Measurements from ENCODE around the gene OTX2.

OTX2 gene

DNA sequence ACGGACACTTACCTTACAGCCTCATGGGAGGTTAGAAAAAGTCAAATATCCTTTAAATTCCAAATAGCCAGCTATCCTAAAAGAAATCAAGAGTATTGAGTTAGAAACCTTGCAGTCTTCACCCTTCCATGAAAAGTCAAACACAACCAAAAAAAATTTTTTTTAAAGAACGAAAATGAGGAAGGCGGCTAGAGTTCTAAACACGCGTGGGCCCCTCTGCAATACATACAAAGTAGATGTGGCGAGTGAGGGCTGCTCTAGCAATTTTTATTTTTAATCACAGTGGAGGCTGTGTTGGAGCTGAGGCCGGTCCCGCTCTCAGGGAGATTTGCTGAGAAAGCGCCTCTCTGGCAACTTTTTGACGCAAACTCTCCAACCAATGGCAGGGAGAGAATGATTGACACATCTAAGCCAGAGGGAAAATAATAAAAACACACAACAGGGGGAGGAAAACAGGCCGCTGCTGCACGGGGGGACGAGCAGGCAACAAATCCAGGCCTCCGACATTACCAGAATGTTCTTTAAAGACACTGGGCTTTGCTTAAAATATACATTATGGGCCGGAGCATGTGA is at the start of gene OTX2:
Gene OTX2, minus strand, starts transcription at position 333 of the 573 bp plus-strand sequence. CDS start 5,023 bp downstream, outside the sequence.
- DNase-seq (ENCODE audit: low spot score): no peak

DNA sequence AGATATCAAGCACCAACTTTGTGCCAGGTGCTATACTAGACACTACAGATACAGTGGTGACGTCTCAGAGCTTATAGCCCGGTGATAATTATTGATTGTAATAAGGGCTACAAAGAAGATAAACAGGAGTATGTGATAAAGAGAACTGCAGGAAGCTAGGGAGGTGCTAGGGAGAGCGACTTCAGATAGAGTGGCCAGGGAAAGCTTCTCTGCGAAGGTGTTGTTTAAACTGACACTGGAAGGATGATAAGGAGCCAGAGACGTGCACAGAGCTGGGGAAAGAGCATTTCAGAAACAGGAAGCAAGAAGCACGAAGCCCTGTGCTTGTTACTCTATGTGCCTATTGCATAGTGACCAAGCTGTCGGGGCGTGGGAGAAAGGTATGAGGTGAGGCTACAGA is 48.1 kb upstream of the OTX2 start:
- peak; percentile 15 for DNase-seq (ENCODE audit: low spot score)

- no peak for DNase-seq (ENCODE audit: low spot score)
Measured at GRCh38 chr14:56857216-56857615, 46.9 kb upstream of the OTX2 start.

GRCh38 chr14:56855891-56856461 is 45.7 kb upstream of the OTX2 start:
- peak; percentile 77 for DNase-seq (ENCODE audit: low spot score)

GRCh38 chr14:56854325-56854724 is 44.0 kb upstream of the OTX2 start:
- no peak for DNase-seq (ENCODE audit: low spot score)

- peak; percentile 61 for DNase-seq (ENCODE audit: low spot score)
Measured at GRCh38 chr14:56846970-56847930, 37.0 kb upstream of the OTX2 start.

GRCh38 chr14:56844406-56845002 is 34.2 kb upstream of the OTX2 start:
- DNase-seq (ENCODE audit: low spot score): no peak

- no peak for DNase-seq (ENCODE audit: low spot score)
Measured at GRCh38 chr14:56841611-56842010, 31.3 kb upstream of the OTX2 start.

DNA sequence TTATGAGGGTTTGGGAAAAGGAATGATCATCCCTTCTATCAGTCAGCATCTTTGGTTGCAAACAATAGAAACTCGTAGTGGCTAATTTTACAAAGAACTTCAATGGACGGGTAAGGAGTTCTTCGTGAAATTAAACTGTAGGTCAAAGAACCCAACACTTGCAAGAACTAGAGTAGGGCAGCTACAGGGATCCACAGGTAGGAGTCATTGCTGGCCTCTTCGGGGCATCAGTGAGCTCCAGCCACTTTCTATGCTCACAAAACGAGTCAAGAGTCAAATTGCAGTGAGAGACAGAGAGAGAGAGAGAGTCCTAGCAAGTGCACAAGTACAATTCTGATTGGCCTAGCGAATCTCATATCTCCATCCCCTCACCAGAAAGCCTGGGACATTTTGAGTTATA is 29.9 kb upstream of the OTX2 start:
- no peak for DNase-seq (ENCODE audit: low spot score)

DNA sequence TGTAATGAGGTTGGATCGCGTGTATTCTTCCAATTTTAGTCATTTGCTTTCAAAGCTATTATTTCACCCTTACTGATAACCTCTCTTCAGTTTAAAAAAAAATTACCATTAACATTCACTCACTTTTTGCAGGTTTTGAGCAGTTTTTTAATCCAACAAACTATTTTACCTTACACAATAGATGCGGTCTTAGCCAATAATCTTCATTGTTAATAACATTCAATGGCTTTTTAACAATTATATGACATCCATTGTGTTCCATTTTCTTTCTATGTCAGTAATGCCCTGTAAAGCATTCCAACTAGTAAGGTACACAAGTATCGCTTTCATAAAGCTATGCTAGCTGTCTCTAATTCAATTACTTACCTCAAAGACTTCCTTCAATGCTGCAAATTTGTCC is 18.9 kb upstream of the OTX2 start:
- no peak for DNase-seq (ENCODE audit: low spot score)

- no peak for DNase-seq (ENCODE audit: low spot score)
Measured at GRCh38 chr14:56826214-56826613, 15.9 kb upstream of the OTX2 start.

- no peak for DNase-seq (ENCODE audit: low spot score)
Measured at GRCh38 chr14:56821805-56822610, 11.7 kb upstream of the OTX2 start.

DNA sequence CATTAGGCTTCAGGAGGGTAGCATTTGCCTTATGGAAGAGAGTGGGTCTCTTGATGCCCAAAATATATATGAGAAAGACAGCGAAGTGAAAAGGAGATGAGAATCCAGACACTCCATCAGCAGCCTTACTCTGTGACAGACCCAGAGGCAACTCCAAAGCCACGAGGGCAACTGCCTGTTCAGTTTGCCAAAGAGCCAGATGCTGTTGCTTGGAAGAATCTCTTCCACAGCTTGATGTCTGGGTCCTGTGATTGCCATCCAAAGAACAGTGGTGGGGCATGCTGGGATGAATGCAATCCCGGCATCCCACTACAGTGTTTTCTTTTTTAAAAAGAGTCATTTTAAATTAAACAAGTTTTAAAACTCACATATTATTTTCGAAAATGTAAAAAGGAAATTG is 10.9 kb upstream of the OTX2 start:
- DNase-seq (ENCODE audit: low spot score): no peak

GRCh38 chr14:56817396-56817921 is 7.2 kb upstream of the OTX2 start:
- DNase-seq (ENCODE audit: low spot score): peak; percentile 17

DNA sequence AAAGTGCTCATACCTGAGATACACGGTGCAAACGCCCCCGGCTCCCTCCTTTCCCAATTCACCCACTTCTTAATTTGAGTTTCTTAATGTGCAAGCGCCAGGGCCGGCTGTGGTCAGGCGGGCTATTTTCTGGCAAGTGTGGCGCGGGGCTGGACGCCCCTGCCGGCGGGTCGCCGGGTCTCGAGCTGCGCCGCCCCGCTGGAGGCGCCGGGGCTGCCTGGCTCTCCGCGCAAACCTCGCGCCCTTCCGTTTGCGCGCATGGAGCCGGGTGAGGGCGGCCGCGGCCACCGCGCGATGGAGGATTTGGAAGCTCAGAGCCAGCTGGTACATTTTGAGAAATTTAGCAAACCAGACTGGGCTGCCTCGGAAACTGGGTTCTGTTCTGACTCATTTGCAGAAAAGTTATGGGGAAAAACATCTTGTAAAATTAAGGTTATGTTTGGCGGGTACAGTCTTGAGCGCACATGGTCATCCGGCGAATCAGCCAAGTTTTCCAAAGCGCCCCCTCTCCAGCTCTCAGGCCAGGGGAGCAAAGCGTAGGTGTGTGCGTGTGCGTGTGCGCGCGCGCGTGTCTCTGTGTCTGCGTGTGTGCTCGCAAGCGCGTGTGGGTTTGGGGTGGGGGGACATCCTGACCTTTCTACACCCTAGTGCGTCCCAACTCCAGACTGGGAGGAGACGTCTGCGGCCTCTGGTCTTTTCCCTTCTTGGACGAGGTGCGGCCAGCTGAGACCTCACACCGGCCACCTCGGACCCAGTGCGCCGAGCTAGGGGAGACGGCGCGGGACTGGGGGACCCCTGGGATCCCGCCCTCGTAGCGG is 6.5 kb upstream of the OTX2 start:
- DNase-seq (ENCODE audit: low spot score): peak; percentile 67

GRCh38 chr14:56815745-56816144 is 5.5 kb upstream of the OTX2 start:
- no peak for DNase-seq (ENCODE audit: low spot score)

- DNase-seq (ENCODE audit: low spot score): no peak
Measured at GRCh38 chr14:56814969-56815700, 4.9 kb upstream of the OTX2 start.

- no peak for DNase-seq (ENCODE audit: low spot score)
Measured at GRCh38 chr14:56814519-56814959, 4.3 kb upstream of the OTX2 start.

DNA sequence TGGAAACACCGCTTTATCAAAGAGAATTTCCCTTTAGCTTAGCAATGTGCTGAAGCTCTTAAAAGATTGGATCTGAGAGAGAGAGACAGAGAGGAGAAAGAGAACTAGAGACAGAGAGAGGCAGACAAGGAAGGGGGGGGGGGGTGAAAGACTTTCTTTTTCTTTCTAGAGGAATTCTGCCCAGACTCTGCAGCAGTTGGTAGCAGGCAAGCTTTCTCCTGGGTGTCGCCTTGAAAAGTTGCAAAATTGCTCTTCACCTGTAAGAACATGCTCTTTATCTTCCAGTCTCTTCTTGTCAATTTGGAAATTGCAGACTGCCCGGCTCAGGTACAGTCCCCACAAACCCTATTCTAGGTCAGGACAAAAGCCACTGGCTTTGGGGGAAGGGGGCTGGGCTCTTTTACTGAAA is 2.9 kb upstream of the OTX2 start:
- DNase-seq (ENCODE audit: low spot score): no peak

All from iPS-NIHi11 (cell line).